CD4-positive, alpha-beta T cell treated with Interleukin-21 for 1 hour (primary cell): ENCODE data around the gene ALPK3.

Experiments
- DNase-seq: peaks from one replicate; pipeline ENCODE4 v3.0.0-alpha.2; 2020

ALPK3 gene, protein sequence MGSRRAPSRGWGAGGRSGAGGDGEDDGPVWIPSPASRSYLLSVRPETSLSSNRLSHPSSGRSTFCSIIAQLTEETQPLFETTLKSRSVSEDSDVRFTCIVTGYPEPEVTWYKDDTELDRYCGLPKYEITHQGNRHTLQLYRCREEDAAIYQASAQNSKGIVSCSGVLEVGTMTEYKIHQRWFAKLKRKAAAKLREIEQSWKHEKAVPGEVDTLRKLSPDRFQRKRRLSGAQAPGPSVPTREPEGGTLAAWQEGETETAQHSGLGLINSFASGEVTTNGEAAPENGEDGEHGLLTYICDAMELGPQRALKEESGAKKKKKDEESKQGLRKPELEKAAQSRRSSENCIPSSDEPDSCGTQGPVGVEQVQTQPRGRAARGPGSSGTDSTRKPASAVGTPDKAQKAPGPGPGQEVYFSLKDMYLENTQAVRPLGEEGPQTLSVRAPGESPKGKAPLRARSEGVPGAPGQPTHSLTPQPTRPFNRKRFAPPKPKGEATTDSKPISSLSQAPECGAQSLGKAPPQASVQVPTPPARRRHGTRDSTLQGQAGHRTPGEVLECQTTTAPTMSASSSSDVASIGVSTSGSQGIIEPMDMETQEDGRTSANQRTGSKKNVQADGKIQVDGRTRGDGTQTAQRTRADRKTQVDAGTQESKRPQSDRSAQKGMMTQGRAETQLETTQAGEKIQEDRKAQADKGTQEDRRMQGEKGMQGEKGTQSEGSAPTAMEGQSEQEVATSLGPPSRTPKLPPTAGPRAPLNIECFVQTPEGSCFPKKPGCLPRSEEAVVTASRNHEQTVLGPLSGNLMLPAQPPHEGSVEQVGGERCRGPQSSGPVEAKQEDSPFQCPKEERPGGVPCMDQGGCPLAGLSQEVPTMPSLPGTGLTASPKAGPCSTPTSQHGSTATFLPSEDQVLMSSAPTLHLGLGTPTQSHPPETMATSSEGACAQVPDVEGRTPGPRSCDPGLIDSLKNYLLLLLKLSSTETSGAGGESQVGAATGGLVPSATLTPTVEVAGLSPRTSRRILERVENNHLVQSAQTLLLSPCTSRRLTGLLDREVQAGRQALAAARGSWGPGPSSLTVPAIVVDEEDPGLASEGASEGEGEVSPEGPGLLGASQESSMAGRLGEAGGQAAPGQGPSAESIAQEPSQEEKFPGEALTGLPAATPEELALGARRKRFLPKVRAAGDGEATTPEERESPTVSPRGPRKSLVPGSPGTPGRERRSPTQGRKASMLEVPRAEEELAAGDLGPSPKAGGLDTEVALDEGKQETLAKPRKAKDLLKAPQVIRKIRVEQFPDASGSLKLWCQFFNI (N-terminal part only)

GRCh38 chr15:84816694-84817465 lies at the start of gene ALPK3:
TSS of gene ALPK3 (plus strand) at chr15:84817356. CDS start at chr15:84817453, 97 bp downstream.
- DNase-seq: no peak

DNA sequence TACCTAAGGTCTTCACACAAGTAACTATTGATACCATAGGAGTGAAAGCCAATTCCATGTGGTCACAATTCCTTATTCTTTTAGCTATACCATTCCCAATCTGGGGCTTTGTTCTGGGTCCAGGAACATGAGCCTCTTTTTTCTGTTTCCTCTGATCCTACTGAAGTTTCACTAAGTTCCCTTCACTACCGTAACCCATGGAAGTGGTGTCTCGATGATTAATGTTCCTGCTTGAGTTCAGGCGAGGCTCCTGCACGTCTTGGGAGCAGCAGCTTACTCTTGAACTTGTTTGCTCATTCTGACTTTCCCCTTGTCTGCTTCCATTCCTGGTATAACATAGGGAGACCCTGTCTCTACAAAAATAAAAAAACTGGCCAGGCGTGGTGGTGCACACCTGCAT lies 45.1 kb upstream of the ALPK3 start:
- no peak for DNase-seq

GRCh38 chr15:84772467-84772866 lies 44.7 kb upstream of the ALPK3 start:
- DNase-seq: no peak

DNA sequence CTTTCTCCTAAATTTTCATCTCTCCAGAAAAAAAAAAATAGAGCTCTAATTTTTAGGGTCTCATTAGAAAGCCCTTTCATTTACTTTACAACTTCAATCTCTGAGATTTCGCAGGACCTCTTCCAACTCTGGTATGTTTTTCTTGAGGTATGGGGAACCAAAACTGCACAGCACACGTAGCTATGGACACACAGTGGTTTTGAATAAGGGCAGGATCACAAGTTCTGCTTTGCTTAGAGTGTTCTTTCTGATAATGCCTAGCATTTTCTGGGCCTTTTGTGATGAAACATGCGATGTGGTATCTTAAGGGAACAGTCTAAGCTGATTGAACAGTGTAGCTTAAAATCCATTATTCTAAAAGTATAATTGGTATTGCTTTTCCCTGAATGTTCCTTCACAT lies 43.4 kb upstream of the ALPK3 start:
- DNase-seq: peak; percentile 6

GRCh38 chr15:84775867-84776449 lies 41.2 kb upstream of the ALPK3 start:
- DNase-seq: no peak

DNA sequence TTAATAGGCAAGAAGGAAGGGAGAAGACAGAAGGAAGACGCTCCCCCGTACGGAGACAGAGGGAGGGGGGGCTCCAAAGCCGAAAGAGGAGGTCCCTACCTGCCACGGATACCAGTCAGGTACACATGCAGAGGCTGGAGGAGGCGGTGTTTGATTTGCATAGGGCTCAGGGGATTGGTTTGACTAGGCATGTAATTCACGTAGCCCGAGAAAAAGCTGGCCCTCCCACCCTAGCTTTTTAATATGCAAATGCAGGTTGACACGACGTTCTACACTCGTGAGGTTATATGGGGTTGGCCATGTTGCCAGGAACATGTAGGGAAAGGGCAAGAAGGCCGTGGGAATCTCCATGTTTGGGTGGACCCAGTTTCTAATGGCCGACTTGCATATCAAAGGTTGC lies 39.0 kb upstream of the ALPK3 start:
- no peak for DNase-seq

DNA sequence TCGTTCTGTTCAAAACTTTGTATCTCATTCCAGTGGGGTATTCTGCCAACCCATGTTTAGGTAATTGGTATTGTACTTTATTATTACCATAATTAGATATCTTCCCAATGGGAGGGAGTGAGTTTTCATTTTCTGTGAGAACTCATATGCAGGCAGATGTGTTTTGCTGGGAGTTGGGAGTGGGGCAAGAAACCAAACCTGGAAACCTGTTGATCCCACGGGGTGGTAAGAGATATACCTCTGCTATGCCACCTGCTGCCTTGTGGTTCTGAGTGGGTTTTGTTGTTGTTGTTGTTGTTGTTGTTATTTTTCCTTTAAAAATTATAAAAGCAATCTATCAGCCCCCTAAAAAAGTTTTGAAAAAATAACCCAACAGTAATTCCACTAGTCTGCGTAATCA lies 36.7 kb upstream of the ALPK3 start:
- no peak for DNase-seq

DNA sequence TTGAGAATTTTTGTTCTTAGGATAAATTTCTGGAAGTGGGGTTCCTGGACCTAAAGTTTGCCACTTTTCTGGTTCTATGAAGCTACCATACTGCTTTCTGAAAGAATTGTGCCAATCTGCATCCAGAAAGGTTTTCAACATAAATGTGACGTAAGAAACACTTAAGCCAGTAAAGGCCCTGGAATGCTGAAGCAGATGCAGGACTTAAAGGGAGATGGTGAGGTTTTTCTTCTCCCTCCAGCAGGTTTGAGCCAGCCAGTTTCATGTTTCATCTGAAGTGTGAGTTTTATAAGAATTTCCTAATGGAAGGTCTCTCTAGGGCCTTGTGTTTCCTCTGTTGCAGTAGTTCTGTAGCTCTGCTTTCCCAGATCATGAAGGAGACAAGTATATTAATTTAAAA lies 35.7 kb upstream of the ALPK3 start:
- no peak for DNase-seq

DNA sequence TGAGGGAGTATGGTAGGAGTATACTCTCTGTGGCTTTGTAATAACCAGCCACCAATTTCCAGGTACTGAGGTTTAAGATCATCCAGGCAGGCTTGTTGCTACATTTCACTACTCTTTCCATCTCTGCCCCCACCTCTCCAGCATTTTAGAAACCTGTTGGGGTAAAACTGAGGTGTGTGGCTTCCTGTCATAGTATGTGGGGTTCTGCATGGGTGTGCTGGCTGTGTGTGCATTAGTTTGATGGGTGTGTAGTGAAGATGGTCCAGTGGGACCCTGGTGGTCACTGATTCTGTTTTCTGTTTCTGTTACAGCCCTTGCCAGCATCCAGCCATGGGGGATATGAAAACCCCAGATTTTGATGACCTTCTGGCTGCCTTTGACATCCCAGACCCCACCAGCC lies 34.8 kb upstream of the ALPK3 start:
- DNase-seq: no peak

GRCh38 chr15:84783493-84784251 lies 33.5 kb upstream of the ALPK3 start:
- no peak for DNase-seq

GRCh38 chr15:84784262-84784661 lies 32.9 kb upstream of the ALPK3 start:
- no peak for DNase-seq

DNA sequence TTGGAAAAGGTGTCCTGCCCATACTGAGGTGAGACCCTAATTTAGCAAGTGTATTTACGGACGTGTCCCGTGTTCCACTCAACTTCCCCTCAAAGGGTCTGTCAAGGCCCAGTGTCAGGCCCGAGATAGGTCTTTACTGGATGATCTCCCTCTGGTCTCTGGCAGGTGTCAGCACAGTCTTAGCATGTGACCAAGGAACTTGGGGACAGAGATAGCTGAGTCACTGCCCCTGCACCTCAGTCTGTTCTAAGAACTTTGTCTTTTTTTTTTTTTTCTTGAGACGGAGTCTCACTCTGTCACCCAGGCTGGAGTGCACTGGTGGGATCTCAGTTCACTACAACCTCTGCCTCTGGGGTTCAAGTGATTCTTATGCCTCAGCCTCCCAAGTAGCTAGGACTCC lies 32.1 kb upstream of the ALPK3 start:
- DNase-seq: no peak

DNA sequence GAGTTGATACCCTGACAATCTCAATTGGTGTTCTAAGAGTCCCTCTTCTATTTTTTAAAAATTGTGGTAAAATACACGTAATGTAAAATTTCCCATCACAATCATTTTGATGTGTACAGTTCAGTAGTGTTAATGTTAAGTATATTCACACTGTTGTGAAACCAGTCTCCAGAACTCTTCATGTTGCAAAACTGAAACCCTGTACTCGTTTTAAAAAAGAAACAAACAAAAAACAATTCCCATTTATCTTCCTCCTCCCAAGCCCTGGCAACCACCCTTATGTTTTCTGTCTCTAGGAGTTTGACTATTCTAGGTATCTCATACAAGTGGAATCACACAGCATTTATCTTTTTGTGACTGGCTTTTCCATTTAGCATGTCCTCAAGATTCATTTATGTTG lies 28.7 kb upstream of the ALPK3 start:
- no peak for DNase-seq

DNA sequence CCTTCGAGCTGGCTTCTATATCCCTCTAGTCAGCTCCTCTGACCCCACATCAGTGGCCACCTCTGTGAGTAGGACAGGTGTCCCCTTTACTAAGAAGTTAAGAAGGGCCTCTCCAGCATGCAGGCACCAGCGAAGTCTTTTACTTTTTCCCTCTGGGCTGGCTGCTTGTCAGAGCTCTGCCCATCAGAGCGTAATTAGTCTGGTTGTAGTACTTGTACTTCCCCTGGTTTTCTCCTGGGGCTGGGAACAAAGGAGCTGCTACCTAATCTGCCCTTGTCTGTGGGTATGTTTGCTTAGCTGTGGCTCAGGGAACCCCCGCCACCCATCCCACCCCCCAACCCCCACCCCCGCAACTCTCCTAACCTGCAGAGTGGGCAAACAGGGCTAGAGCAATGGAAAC lies 27.4 kb upstream of the ALPK3 start:
- no peak for DNase-seq

DNA sequence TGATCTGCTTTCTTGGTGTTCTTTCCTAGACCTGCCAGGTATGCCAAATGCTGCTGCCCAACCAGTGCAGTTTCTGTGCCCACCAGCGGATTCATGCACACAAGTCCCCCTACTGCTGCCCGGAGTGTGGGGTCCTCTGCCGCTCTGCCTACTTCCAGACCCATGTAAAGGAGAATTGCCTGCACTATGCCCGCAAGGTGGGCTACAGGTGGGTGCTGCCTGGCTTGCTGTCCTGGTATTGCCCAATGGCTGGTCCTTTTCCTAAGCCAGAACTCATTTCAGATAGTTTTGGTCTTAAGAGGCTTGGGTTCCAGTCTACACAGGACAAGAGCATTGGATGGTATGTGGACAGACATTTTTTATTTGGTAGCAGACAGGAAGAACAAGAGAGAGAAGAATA lies 26.5 kb upstream of the ALPK3 start:
- no peak for DNase-seq

- no peak for DNase-seq
Observed at GRCh38 chr15:84791763-84792162, 25.4 kb upstream of the ALPK3 start.

GRCh38 chr15:84793431-84794161 lies 23.6 kb upstream of the ALPK3 start:
- no peak for DNase-seq

DNA sequence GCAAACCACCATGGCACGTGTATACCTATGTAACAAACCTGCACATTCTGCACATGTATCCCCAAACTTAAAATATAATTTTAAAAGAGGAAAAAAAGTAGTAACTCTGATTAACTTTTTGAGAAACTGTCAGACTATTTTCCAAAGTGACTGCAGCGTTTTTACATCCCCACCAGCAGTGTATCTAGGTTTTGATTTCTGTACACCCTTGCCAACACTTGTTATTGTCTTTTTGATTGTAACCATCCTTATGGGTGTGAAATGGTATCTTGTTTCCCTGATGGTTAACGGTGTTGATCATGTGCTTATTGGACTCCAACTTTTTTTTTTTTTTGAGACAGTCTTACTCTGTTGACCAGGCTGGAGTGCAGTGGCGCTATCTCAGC lies 23.0 kb upstream of the ALPK3 start:
- DNase-seq: no peak

- DNase-seq: no peak
Observed at GRCh38 chr15:84795186-84795585, 22.0 kb upstream of the ALPK3 start.

DNA sequence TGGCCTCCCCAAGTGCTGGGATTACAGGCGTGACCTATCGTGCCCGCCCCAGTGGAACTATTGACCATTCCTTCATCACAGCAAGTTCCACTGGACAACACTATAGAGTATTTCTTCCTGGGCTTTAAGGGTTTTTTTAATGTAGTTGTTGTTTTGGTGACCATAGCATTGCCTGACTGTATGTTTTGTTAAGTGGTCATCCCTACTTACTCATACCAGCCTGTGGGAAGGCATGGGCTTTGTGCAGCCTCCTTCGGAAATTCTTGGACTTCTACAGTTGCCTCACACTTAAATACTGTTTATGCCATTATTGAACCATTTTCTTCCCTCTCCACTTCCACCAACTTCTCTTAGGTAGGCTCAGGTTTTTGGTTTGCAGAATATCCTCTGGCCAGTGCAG lies 19.9 kb upstream of the ALPK3 start:
- no peak for DNase-seq

DNA sequence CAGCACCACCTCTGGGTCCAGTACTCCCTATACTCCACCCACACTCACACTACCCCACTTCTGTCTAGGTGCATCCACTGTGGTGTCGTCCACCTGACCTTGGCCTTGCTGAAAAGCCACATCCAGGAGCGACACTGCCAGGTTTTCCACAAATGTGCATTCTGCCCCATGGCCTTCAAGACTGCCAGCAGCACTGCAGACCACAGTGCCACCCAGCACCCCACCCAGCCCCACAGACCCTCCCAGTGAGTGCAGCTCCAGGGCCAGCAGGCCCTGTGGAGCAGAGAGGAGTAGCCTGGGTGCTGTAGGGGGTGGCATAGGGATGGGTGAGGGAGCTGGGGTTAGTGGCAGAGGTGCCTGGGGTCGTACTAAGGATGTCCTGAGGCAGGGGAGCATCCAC lies 19.4 kb upstream of the ALPK3 start:
- DNase-seq: no peak
